HG03520 (cell line): Measurements from ENCODE around the gene TM4SF18.

ENCODE experiments used
- ATAC-seq: cut with Tn5 transposase; IDR thresholded peaks from one replicate; pipeline ENCODE4 v1.9.1; 2021; ENCODE audit warnings: mild to moderate bottlenecking, moderate library complexity; ENCODE audit not compliant: unreplicated experiment

The TM4SF18 gene

GRCh38 chr3:149291178-149291577 lies 42.3 kb downstream of the TM4SF18 start:
- no peak for ATAC-seq

- ATAC-seq, result no peak
Observed at GRCh38 chr3:149288655-149289054, 44.8 kb downstream of the TM4SF18 start.

GRCh38 chr3:149284034-149284433 lies 49.4 kb downstream of the TM4SF18 start:
- no peak for ATAC-seq

- ATAC-seq, result no peak
Observed at GRCh38 chr3:149283401-149283800, 50.0 kb downstream of the TM4SF18 start.

- ATAC-seq, result no peak
Observed at GRCh38 chr3:149282836-149283235, 50.6 kb downstream of the TM4SF18 start.

GRCh38 chr3:149282322-149282721 lies 51.1 kb downstream of the TM4SF18 start:
- no peak for ATAC-seq

GRCh38 chr3:149280671-149281349 lies 52.6 kb downstream of the TM4SF18 start:
- ATAC-seq, result no peak

- no peak for ATAC-seq
Observed at GRCh38 chr3:149278911-149279310, 54.5 kb downstream of the TM4SF18 start.

GRCh38 chr3:149277331-149277813 lies 56.1 kb downstream of the TM4SF18 start:
- ATAC-seq, result peak; percentile 47

GRCh38 chr3:149276619-149277018 lies 56.8 kb downstream of the TM4SF18 start:
- ATAC-seq, result no peak

- no peak for ATAC-seq
Observed at GRCh38 chr3:149274220-149274619, 59.2 kb downstream of the TM4SF18 start.

- ATAC-seq, result peak; percentile 85
Observed at GRCh38 chr3:149273096-149273751, 60.2 kb downstream of the TM4SF18 start.

GRCh38 chr3:149271669-149272068 lies 61.8 kb downstream of the TM4SF18 start:
- ATAC-seq, result no peak

GRCh38 chr3:149270180-149270579 lies 63.3 kb downstream of the TM4SF18 start:
- no peak for ATAC-seq

GRCh38 chr3:149269687-149270086 lies 63.7 kb downstream of the TM4SF18 start:
- ATAC-seq, result no peak
